SU-DHL-6 (cell line): ENCODE measurements around the gene HS6ST1.

ENCODE experiments used
- EZH2phosphoT487 ChIP-seq: fragments of 200-600 bp; sonication (generic), shearing (Covaris generic); conservative IDR thresholded peaks from 2 replicates; pipeline ENCODE4 v1.6.1; 2018; ENCODE audit warnings: mild to moderate bottlenecking, antibody characterized with exemption, low read length, moderate library complexity, mixed read lengths
- TF ChIP-seq, protein P1 (sequence below): fragments of 200-600 bp; sonication (generic); IDR thresholded peaks from one replicate; pipeline ENCODE4 v1.5.1; 2017; ENCODE audit warnings: antibody characterized with exemption, mild to moderate bottlenecking, low read length, moderate library complexity; ENCODE audit not compliant: insufficient read depth, poor library complexity, severe bottlenecking

DNA sequence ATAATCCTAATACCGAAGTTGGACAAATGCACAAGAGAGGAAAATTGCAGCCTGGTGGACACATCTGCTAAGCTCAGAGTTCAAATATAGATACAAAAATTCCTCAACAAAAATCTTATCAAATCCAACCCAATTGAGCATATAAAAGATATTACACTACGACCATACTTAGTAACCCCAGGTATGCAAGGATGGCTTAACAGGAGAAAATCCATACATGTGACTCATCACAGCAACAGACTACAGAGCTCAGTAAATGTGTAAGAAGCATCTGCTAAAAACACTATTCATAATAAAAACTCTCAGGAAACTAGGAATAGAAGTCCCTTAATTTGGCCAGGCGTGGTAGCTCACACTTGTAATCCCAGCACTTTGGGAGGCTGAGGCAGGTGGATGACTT, 28.3 kb downstream of the HS6ST1 start:
- TF ChIP-seq, protein P1, sequence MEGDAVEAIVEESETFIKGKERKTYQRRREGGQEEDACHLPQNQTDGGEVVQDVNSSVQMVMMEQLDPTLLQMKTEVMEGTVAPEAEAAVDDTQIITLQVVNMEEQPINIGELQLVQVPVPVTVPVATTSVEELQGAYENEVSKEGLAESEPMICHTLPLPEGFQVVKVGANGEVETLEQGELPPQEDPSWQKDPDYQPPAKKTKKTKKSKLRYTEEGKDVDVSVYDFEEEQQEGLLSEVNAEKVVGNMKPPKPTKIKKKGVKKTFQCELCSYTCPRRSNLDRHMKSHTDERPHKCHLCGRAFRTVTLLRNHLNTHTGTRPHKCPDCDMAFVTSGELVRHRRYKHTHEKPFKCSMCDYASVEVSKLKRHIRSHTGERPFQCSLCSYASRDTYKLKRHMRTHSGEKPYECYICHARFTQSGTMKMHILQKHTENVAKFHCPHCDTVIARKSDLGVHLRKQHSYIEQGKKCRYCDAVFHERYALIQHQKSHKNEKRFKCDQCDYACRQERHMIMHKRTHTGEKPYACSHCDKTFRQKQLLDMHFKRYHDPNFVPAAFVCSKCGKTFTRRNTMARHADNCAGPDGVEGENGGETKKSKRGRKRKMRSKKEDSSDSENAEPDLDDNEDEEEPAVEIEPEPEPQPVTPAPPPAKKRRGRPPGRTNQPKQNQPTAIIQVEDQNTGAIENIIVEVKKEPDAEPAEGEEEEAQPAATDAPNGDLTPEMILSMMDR: no peak
- no peak for TF ChIP-seq EZH2phosphoT487
